ENCODE data around the gene LSAMP. TPM values are rescaled to one million over a fixed set of nuclear protein-coding genes. Genes with fewer than 3 reads are reported as not detected.

LSAMP gene
- total and polyA plus RNA-seq, 8 donors, result 17.3 to 28.0 (median 26.0) TPM

GRCh38 chr3:116052602-116053001 is 392.7 kb downstream of the LSAMP start:
- H3K36me3 ChIP-seq, result no peaks in the 10 kb centered on the region
- TF ChIP-seq CTCF (IDR thresholded peaks at IDR 0.05), result no peak
- no peak overlapping the region for H3K4me3 ChIP-seq
- no peaks in the 10 kb centered on the region for H3K9me3 ChIP-seq
- DNase-seq, result no peak
- H3K4me1 ChIP-seq, result no peaks in the 10 kb centered on the region
- no peaks in the 10 kb centered on the region for H3K27me3 ChIP-seq
- intact Hi-C loops (cut with DNase I), result no loop called here
- ATAC-seq, result no peak
- no peak overlapping the region for H3K27ac ChIP-seq

- DNase-seq, result no peak
- intact Hi-C loops (cut with DNase I), result no loop called here
Observed at GRCh38 chr3:116051586-116051985, 393.7 kb downstream of the LSAMP start.

GRCh38 chr3:116051040-116051439 is 394.2 kb downstream of the LSAMP start:
- no peak for DNase-seq
- intact Hi-C loops (cut with DNase I), result no loop called here
- Histone ChIP-seq H3K36me3 (no peaks in the 10 kb centered on the region), H3K4me3 (no peak overlapping the region), H3K4me1 (no peaks in the 10 kb centered on the region), H3K27me3 (no peaks in the 10 kb centered on the region), H3K9me3 (no peaks in the 10 kb centered on the region), H3K27ac (no peak overlapping the region)
- ATAC-seq, result no peak
- TF ChIP-seq CTCF (IDR thresholded peaks at IDR 0.05), result no peak

More at GRCh38 chr3:116051586-116051985, 393.7 kb downstream of the LSAMP start:
- H3K27me3 ChIP-seq, result no peaks in the 10 kb centered on the region
- no peaks in the 10 kb centered on the region for H3K36me3 ChIP-seq
- H3K4me1 ChIP-seq, result no peaks in the 10 kb centered on the region
- H3K9me3 ChIP-seq, result no peaks in the 10 kb centered on the region
- ATAC-seq, result no peak
- no peak overlapping the region for H3K27ac ChIP-seq
- H3K4me3 ChIP-seq, result no peak overlapping the region
- no peak for TF ChIP-seq CTCF (IDR thresholded peaks at IDR 0.05)

GRCh38 chr3:116050311-116050915 is 394.9 kb downstream of the LSAMP start:
- intact Hi-C loops (cut with DNase I), result no loop called here
- H3K27ac ChIP-seq, result no peak overlapping the region
- H3K27me3 ChIP-seq, result no peaks in the 10 kb centered on the region
- no peak overlapping the region for H3K4me3 ChIP-seq
- no peaks in the 10 kb centered on the region for H3K36me3 ChIP-seq
- no peak for TF ChIP-seq CTCF (IDR thresholded peaks at IDR 0.05)
- no peaks in the 10 kb centered on the region for H3K9me3 ChIP-seq
- peak in 1 of 4 donors; percentile 23 for DNase-seq
- ATAC-seq, result no peak
- H3K4me1 ChIP-seq, result no peaks in the 10 kb centered on the region

- TF ChIP-seq CTCF (IDR thresholded peaks at IDR 0.05), result no peak
- no peaks in the 10 kb centered on the region for H3K4me1 ChIP-seq
- H3K27me3 ChIP-seq, result no peaks in the 10 kb centered on the region
- peak in 2 of 4 donors; percentile 23 to 37 for DNase-seq
- no peak for ATAC-seq
- no peaks in the 10 kb centered on the region for H3K36me3 ChIP-seq
- intact Hi-C loops (cut with DNase I), result no loop called here
- H3K4me3 ChIP-seq, result no peak overlapping the region
- no peak overlapping the region for H3K27ac ChIP-seq
- H3K9me3 ChIP-seq, result no peaks in the 10 kb centered on the region
Observed at GRCh38 chr3:116048991-116049390, 396.3 kb downstream of the LSAMP start.

All from left lung (tissue), 10 donors.